Measurements from ENCODE around the gene HELZ2.

GRCh38 chr20:63582382-63583063, 8.5 kb upstream of the HELZ2 start:
- TF ChIP-seq, protein P1, sequence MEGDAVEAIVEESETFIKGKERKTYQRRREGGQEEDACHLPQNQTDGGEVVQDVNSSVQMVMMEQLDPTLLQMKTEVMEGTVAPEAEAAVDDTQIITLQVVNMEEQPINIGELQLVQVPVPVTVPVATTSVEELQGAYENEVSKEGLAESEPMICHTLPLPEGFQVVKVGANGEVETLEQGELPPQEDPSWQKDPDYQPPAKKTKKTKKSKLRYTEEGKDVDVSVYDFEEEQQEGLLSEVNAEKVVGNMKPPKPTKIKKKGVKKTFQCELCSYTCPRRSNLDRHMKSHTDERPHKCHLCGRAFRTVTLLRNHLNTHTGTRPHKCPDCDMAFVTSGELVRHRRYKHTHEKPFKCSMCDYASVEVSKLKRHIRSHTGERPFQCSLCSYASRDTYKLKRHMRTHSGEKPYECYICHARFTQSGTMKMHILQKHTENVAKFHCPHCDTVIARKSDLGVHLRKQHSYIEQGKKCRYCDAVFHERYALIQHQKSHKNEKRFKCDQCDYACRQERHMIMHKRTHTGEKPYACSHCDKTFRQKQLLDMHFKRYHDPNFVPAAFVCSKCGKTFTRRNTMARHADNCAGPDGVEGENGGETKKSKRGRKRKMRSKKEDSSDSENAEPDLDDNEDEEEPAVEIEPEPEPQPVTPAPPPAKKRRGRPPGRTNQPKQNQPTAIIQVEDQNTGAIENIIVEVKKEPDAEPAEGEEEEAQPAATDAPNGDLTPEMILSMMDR (IDR thresholded peaks at IDR 0.05): no peak
- no peak for TF ChIP-seq GATA2 (CRISPR knock-in tag; IDR thresholded peaks at IDR 0.05)
- TF ChIP-seq SIN3A (IDR thresholded peaks at IDR 0.05; ENCODE audit: borderline replicate concordance, low read depth, low read length): no peak
- TF ChIP-seq POLR2AphosphoS5 (IDR thresholded peaks at IDR 0.05; ENCODE audit: low read depth, low read length): no peak
- no peak for TF ChIP-seq SMC3 (IDR thresholded peaks at IDR 0.05; ENCODE audit: low read depth, low read length)
- TF ChIP-seq, protein P2, sequence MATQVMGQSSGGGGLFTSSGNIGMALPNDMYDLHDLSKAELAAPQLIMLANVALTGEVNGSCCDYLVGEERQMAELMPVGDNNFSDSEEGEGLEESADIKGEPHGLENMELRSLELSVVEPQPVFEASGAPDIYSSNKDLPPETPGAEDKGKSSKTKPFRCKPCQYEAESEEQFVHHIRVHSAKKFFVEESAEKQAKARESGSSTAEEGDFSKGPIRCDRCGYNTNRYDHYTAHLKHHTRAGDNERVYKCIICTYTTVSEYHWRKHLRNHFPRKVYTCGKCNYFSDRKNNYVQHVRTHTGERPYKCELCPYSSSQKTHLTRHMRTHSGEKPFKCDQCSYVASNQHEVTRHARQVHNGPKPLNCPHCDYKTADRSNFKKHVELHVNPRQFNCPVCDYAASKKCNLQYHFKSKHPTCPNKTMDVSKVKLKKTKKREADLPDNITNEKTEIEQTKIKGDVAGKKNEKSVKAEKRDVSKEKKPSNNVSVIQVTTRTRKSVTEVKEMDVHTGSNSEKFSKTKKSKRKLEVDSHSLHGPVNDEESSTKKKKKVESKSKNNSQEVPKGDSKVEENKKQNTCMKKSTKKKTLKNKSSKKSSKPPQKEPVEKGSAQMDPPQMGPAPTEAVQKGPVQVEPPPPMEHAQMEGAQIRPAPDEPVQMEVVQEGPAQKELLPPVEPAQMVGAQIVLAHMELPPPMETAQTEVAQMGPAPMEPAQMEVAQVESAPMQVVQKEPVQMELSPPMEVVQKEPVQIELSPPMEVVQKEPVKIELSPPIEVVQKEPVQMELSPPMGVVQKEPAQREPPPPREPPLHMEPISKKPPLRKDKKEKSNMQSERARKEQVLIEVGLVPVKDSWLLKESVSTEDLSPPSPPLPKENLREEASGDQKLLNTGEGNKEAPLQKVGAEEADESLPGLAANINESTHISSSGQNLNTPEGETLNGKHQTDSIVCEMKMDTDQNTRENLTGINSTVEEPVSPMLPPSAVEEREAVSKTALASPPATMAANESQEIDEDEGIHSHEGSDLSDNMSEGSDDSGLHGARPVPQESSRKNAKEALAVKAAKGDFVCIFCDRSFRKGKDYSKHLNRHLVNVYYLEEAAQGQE (IDR thresholded peaks at IDR 0.05; ENCODE audit: low read depth, low read length): no peak
- TF ChIP-seq RAD21 (IDR thresholded peaks at IDR 0.05; ENCODE audit: low read length): no peak
- TF ChIP-seq FOXJ3 (CRISPR knock-in tag; IDR thresholded peaks at IDR 0.05): no peak

Data from SK-N-SH (cell line).